ENCODE data around the gene KDM4C.

GRCh38 chr9:6715755-6716643, 41.8 kb upstream of the KDM4C start:
- TF ChIP-seq PHF21A (CRISPR knock-in tag; IDR thresholded peaks at IDR 0.05) (peak; percentile 58; the same call in 1 of the 2 replicates), NR3C1 (CRISPR knock-in tag; IDR thresholded peaks at IDR 0.05) (no peak), GATAD2A (CRISPR knock-in tag; IDR thresholded peaks at IDR 0.05) (peak; percentile 49), ZNF775 (CRISPR knock-in tag; IDR thresholded peaks at IDR 0.05; ENCODE audit: borderline replicate concordance) (0 out of 2 replicates have a peak, but pooled peaks have one; percentile 72)
